CD14-positive monocyte (primary cell): ENCODE data around the gene C5orf34. TPM values are rescaled to one million over a fixed set of nuclear protein-coding genes. Genes with fewer than 3 reads are reported as not detected.

Experiments used
- DNase-seq, 3 donors: peaks; one replicate each; pipeline ENCODE4 v3.0.0-alpha.2; 2011 to 2022
- H2AFZ ChIP-seq: 2 replicates; pipeline ENCODE4 v1.6.0; 2012; ENCODE audit warnings: mild to moderate bottlenecking, low read depth, low read length, inconsistent platforms; ENCODE audit not compliant: insufficient read depth, poor library complexity, severe bottlenecking
- H3K27ac ChIP-seq, 2 donors: 1 replicate in 1 of 2; 2 replicates in 1 of 2; pipeline ENCODE4 v1.5.1; 2012 to 2013; ENCODE audit warnings: low read length in 2 of 2, control low read depth in 1 of 2, inconsistent platforms in 1 of 2, low read depth in 1 of 2, mild to moderate bottlenecking in 1 of 2
- H3K27me3 ChIP-seq, 2 donors: one replicate each; pipeline versions ENCODE4 v1.6.0 to v1.6.1; 2011 to 2013; ENCODE audit warnings: low read length in 2 of 2; ENCODE audit not compliant: control insufficient read depth in 2 of 2, insufficient read depth in 2 of 2
- H3K36me3 ChIP-seq, 2 donors: replicated peaks in 1 of 2; 1 replicate in 1 of 2; 2 replicates in 1 of 2; pipeline versions ENCODE4 v1.5.1 to v1.6.1; 2012 to 2013; ENCODE audit warnings: low read length in 2 of 2, control low read depth in 1 of 2, inconsistent platforms in 1 of 2, mild to moderate bottlenecking in 1 of 2; ENCODE audit not compliant: insufficient read depth in 2 of 2, control insufficient read depth in 1 of 2
- H3K4me1 ChIP-seq, 2 donors: 1 replicate in 1 of 2; 2 replicates in 1 of 2; pipeline versions ENCODE4 v1.5.1 to v1.6.1; 2012 to 2013; ENCODE audit warnings: low read length in 2 of 2, control low read depth in 1 of 2, inconsistent platforms in 1 of 2, mild to moderate bottlenecking in 1 of 2, moderate library complexity in 1 of 2; ENCODE audit not compliant: insufficient read depth in 2 of 2, control insufficient read depth in 1 of 2
- H3K4me2 ChIP-seq: replicated peaks from 2 replicates; pipeline ENCODE3; 2012; ENCODE audit warnings: low read length, moderate library complexity, mild to moderate bottlenecking; ENCODE audit not compliant: poor library complexity, severe bottlenecking; ENCODE audit errors: extremely low read depth
- H3K4me3 ChIP-seq, 3 experiments: fragments of 200-600 bp in 1 of 3; sonication (generic) in 1 of 3; replicated peaks in 1 of 3; 1 replicate in 2 of 3; 2 replicates in 1 of 3; pipeline ENCODE4 v1.5.1; 2011 to 2013; ENCODE audit warnings: low read length in 3 of 3, mild to moderate bottlenecking in 3 of 3, control low read depth in 2 of 3, low read depth in 2 of 3, inconsistent platforms in 1 of 3, moderate library complexity in 1 of 3
- H3K79me2 ChIP-seq: 2 replicates; pipeline ENCODE4 v1.6.0; 2012; ENCODE audit warnings: mild to moderate bottlenecking, control low read depth, inconsistent platforms, low read length, moderate library complexity; ENCODE audit not compliant: insufficient read depth
- H3K9ac ChIP-seq: 2 replicates; pipeline ENCODE4 v1.6.0; 2017; ENCODE audit warnings: low read length, mild to moderate bottlenecking; ENCODE audit not compliant: insufficient read depth, poor library complexity, severe bottlenecking
- H3K9me3 ChIP-seq, 2 donors: replicated peaks in 1 of 2; 1 replicate in 1 of 2; 2 replicates in 1 of 2; pipeline versions ENCODE4 v1.5.1 to v1.6.1; 2012 to 2013; ENCODE audit warnings: low read length in 2 of 2, control low read depth in 1 of 2; ENCODE audit not compliant: control insufficient read depth in 1 of 2, insufficient read depth in 1 of 2
- H4K20me1 ChIP-seq: 2 replicates; pipeline ENCODE4 v1.6.0; 2012; ENCODE audit warnings: mild to moderate bottlenecking, low read length, control low read depth, moderate library complexity; ENCODE audit not compliant: insufficient read depth
- H3K27ac Mint-ChIP-seq, 7 donors: one replicate each; pipeline ENCODE4 v1.8.0; 2020; ENCODE audit warnings: mild to moderate bottlenecking in 7 of 7, mixed read lengths in 7 of 7, moderate library complexity in 6 of 7, inconsistent platforms in 2 of 7
- H3K27me3 Mint-ChIP-seq, 3 donors: one replicate each; pipeline ENCODE4 v1.8.0; 2021 to 2022; ENCODE audit warnings: low read depth in 3 of 3, mild to moderate bottlenecking in 3 of 3, mixed read lengths in 3 of 3, moderate library complexity in 3 of 3, inconsistent platforms in 1 of 3
- H3K36me3 Mint-ChIP-seq, 2 donors: one replicate each; pipeline ENCODE4 v1.8.0; 2020; ENCODE audit warnings: mixed read lengths in 2 of 2, inconsistent platforms in 1 of 2, mild to moderate bottlenecking in 1 of 2
- H3K4me1 Mint-ChIP-seq: one replicate; pipeline ENCODE4 v1.8.0; 2020; ENCODE audit warnings: mild to moderate bottlenecking, mixed read lengths
- H3K4me3 Mint-ChIP-seq, 2 donors: one replicate each; pipeline ENCODE4 v1.8.0; 2020; ENCODE audit warnings: mild to moderate bottlenecking in 2 of 2, mixed read lengths in 2 of 2, moderate library complexity in 1 of 2
- H3K9me3 Mint-ChIP-seq, 7 donors: one replicate each; pipeline ENCODE4 v1.8.0; 2020 to 2022; ENCODE audit warnings: mixed read lengths in 7 of 7, mild to moderate bottlenecking in 6 of 7, moderate library complexity in 6 of 7, inconsistent platforms in 2 of 7
- WGBS: methylation state at CpG from one replicate; pipeline ENCODE4 v1.1.5; 2013; ENCODE audit warnings: missing lambda C conversion rate; ENCODE audit not compliant: insufficient coverage; 5-methylcytosine and 5-hydroxymethylcytosine counted together
- intact Hi-C, 2 donors: fragments of 100-400 bp; cut with micrococcal nuclease; formaldehyde crosslinking; loops; one replicate each; pipeline versions ENCODE4 v1.15.0 to v1.15.1; 2023
- polyA plus RNA-seq, 3 donors: library from polyadenylated mRNA; depleted of rRNA in 1 of 3; unstranded in 2 of 3; stranded (reverse) in 1 of 3; fragments of 300-500 nt in 2 of 3; fragments of >200 nt in 1 of 3; fragmentation: Illumina TruSeq in 2 of 3; gene quantifications; 1 replicate in 2 of 3; 2 replicates in 1 of 3; pipeline ENCODE4 v1.2.3, GENCODE V29; 2012 to 2021
- TF ChIP-seq, protein P1 (sequence below): fragments of 200-600 bp; IDR thresholded peaks from one replicate; pipeline ENCODE4 v1.8.0; 2022; ENCODE audit warnings: antibody characterized with exemption, mild to moderate bottlenecking

The C5orf34 gene
- polyA plus RNA-seq, 3 donors = 0.17 to 0.59 (median 0.29) TPM

DNA sequence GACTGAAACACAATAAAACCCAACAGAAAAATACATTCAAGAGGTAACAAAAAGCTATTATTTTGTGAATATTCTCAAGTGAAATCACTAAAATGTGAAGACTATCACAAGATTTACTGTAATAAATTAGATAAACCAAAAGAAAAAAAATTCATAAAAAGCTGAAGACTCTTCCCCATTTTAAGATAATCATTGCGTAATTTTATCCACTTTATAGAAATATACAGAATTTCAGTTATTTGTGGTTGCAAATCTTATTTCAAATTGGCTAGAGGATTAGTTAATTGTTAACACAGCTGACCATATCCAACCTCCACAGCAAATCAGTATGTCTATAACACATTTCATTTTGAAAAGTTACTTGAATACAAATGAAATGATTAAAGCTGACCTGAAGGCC, 23.6 kb downstream of the C5orf34 start:
- Histone ChIP-seq H3K79me2 (no peaks in the 10 kb centered on the region), H4K20me1 (no peaks in the 10 kb centered on the region), H3K4me2 (no peak overlapping the region), H3K27ac (no peak overlapping the region), H3K36me3 (peaks cover 6 to 24% of the 10 kb centered on the region in 2 donors), H3K9ac (no peak overlapping the region), H3K4me3 (no peak overlapping the region), H2AFZ (no peak overlapping the region), H3K27me3 (no peaks in the 10 kb centered on the region), H3K4me1 (no peaks in the 10 kb centered on the region), H3K9me3 (no peaks in the 10 kb centered on the region)
- peaks cover 11 to 19% of the 10 kb centered on the region in 2 donors for H3K36me3 Mint-ChIP-seq
- no CpG with 5 or more reads among the region's 1 CpG for WGBS
- TF ChIP-seq, protein P1, sequence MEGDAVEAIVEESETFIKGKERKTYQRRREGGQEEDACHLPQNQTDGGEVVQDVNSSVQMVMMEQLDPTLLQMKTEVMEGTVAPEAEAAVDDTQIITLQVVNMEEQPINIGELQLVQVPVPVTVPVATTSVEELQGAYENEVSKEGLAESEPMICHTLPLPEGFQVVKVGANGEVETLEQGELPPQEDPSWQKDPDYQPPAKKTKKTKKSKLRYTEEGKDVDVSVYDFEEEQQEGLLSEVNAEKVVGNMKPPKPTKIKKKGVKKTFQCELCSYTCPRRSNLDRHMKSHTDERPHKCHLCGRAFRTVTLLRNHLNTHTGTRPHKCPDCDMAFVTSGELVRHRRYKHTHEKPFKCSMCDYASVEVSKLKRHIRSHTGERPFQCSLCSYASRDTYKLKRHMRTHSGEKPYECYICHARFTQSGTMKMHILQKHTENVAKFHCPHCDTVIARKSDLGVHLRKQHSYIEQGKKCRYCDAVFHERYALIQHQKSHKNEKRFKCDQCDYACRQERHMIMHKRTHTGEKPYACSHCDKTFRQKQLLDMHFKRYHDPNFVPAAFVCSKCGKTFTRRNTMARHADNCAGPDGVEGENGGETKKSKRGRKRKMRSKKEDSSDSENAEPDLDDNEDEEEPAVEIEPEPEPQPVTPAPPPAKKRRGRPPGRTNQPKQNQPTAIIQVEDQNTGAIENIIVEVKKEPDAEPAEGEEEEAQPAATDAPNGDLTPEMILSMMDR = no peak
- DNase-seq = no peak
- no peaks in the 10 kb centered on the region for H3K27me3 Mint-ChIP-seq
- no peaks in the 10 kb centered on the region for H3K9me3 Mint-ChIP-seq
- no peak overlapping the region for H3K27ac Mint-ChIP-seq
- no peaks in the 10 kb centered on the region for H3K4me1 Mint-ChIP-seq
- intact Hi-C loops = no loop called here
- no peak overlapping the region for H3K4me3 Mint-ChIP-seq

DNA sequence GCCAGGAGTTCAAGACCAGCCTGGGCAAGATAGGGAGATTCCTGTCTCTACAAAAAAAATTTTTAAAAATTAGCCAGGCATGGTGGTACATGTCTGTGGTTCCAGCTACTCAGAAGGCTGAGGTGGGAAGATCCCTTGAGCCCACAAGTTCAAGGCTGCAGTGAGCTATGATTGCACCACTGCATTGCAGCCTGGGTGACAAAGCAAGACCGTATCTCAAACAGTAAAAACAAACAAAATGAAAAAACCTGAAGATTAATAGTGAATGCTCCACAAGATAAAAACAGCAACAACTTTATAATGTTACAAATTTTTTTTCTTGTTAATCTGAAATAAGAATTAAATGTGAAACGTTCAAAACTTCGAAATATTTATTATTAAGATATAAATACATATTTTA, 28.6 kb downstream of the C5orf34 start:
- no peak overlapping the region for H3K4me3 ChIP-seq
- Mint-ChIP-seq H3K27ac (no peak overlapping the region), H3K4me1 (peaks cover 27% of the 10 kb centered on the region), H3K9me3 (peaks cover 0 to 2% (median 0%) of the 10 kb centered on the region in 7 donors), H3K27me3 (peaks cover 0 to 2% (median 0%) of the 10 kb centered on the region in 3 donors), H3K4me3 (no peak overlapping the region), H3K36me3 (peaks cover 9 to 15% of the 10 kb centered on the region in 2 donors)
- no peaks in the 10 kb centered on the region for H4K20me1 ChIP-seq
- H3K4me1 ChIP-seq = peaks cover 17 to 27% of the 10 kb centered on the region in 2 donors
- no peak overlapping the region for H3K4me2 ChIP-seq
- H3K36me3 ChIP-seq = peaks cover 6 to 24% of the 10 kb centered on the region in 2 donors
- H2AFZ ChIP-seq = no peak overlapping the region
- no peaks in the 10 kb centered on the region for H3K9me3 ChIP-seq
- no peaks in the 10 kb centered on the region for H3K27me3 ChIP-seq
- WGBS = no CpG with 5 or more reads among the region's 3 CpGs
- no peak for DNase-seq
- H3K27ac ChIP-seq = no peak overlapping the region
- H3K9ac ChIP-seq = no peak overlapping the region
- intact Hi-C loops = loop anchor here in 1 of 2 donors (10.0 kb wide), 1 partner anchor 172 kb away; the partner anchor contains the start of gene HMGCS1
- TF ChIP-seq, protein P1 = no peak
- H3K79me2 ChIP-seq = peaks cover 15% of the 10 kb centered on the region
